SU-DHL-6 (cell line): Measurements from ENCODE around the gene SMIM26.
A peak's percentile ranks its signal among the peaks of the same experiment; 100 is the strongest.

Experiments used
- H2AFZ ChIP-seq: fragments of 200-600 bp; sonication (generic); 2 replicates; pipeline ENCODE4 v1.6.1; 2014; ENCODE audit warnings: low read depth, mild to moderate bottlenecking, moderate library complexity, mixed read lengths, antibody characterized with exemption, low read length; ENCODE audit not compliant: severe bottlenecking
- H3F3A ChIP-seq: fragments of 200-600 bp; shearing (Covaris generic); 2 replicates; pipeline ENCODE4 v1.6.0; 2016; ENCODE audit warnings: antibody characterized with exemption, mild to moderate bottlenecking; ENCODE audit not compliant: insufficient read depth
- H3K27ac ChIP-seq: fragments of 200-600 bp; sonication (generic); 2 replicates; pipeline ENCODE4 v1.5.1; 2016; ENCODE audit warnings: low read depth, mild to moderate bottlenecking, low read length, moderate library complexity, mixed read lengths
- H3K27me3 ChIP-seq: fragments of 200-600 bp; sonication (generic), shearing (Covaris generic); 2 replicates; pipeline ENCODE4 v1.6.0; 2014; ENCODE audit warnings: mild to moderate bottlenecking, low read length
- H3K36me3 ChIP-seq: fragments of 200-600 bp; sonication (generic); 2 replicates; pipeline ENCODE4 v1.6.1; 2014; ENCODE audit warnings: mild to moderate bottlenecking, low read length, mixed read lengths
- H3K4me2 ChIP-seq: fragments of 300-600, 200-600 bp; shearing (Covaris generic), sonication (generic); 2 replicates; pipeline ENCODE4 v1.6.0; 2014; ENCODE audit warnings: low read length, low read depth, mild to moderate bottlenecking; ENCODE audit not compliant: poor library complexity, severe bottlenecking
- H3K4me3 ChIP-seq: fragments of 200-600 bp; sonication (generic); 2 replicates; pipeline ENCODE4 v1.5.1; 2014; ENCODE audit warnings: antibody characterized with exemption, low read length, mild to moderate bottlenecking, mixed read lengths; ENCODE audit not compliant: insufficient read depth, poor library complexity, severe bottlenecking
- H3K79me2 ChIP-seq: fragments of 200-600 bp; sonication (generic); 2 replicates; pipeline ENCODE4 v1.6.1; 2014; ENCODE audit warnings: mild to moderate bottlenecking, low read length, moderate library complexity; ENCODE audit not compliant: insufficient read depth
- H3K9ac ChIP-seq: fragments of 200-600 bp; sonication (generic); 2 replicates; pipeline ENCODE4 v1.7.0; 2014; ENCODE audit warnings: mild to moderate bottlenecking, low read length
- H3K9me2 ChIP-seq: fragments of 200-600 bp; sonication (generic); replicated peaks from 2 replicates; pipeline ENCODE4 v1.6.1; 2014; ENCODE audit warnings: low read length; ENCODE audit not compliant: insufficient read depth
- H3K9me3 ChIP-seq: fragments of 200-600 bp; sonication (generic); 2 replicates; pipeline ENCODE4 v1.6.1; 2014; ENCODE audit warnings: low read length, mixed read lengths; ENCODE audit not compliant: insufficient read depth
- H4K20me1 ChIP-seq: fragments of 200-600 bp; sonication (generic); 2 replicates; pipeline ENCODE4 v1.6.1; 2014; ENCODE audit warnings: low read depth, mild to moderate bottlenecking, antibody characterized with exemption, low read length, moderate library complexity, mixed read lengths
- CTCF ChIP-seq: fragments of 200-600 bp; sonication (generic); IDR thresholded peaks from one replicate; pipeline ENCODE4 v1.5.1; 2017; ENCODE audit warnings: antibody characterized with exemption, mild to moderate bottlenecking, low read length, moderate library complexity; ENCODE audit not compliant: insufficient read depth, poor library complexity, severe bottlenecking
- EZH2phosphoT487 ChIP-seq: fragments of 200-600 bp; sonication (generic), shearing (Covaris generic); conservative IDR thresholded peaks from 2 replicates; pipeline ENCODE4 v1.6.1; 2018; ENCODE audit warnings: mild to moderate bottlenecking, antibody characterized with exemption, low read length, moderate library complexity, mixed read lengths

Gene SMIM26

GRCh38 chr20:18548465-18548864 lies 18.8 kb upstream of the SMIM26 start:
- H3K9me3 ChIP-seq = no peaks in the 10 kb centered on the region
- no peak for TF ChIP-seq EZH2phosphoT487
- TF ChIP-seq CTCF = no peak
- peaks cover 21% of the 10 kb centered on the region; the same call in 1 of the 2 replicates for H3K36me3 ChIP-seq
- no peak overlapping the region for H3K4me3 ChIP-seq
- no peaks in the 10 kb centered on the region for H3K27me3 ChIP-seq
- H3K9ac ChIP-seq = no peak overlapping the region
- no peak overlapping the region for H3K4me2 ChIP-seq
- no peaks in the 10 kb centered on the region for H3K9me2 ChIP-seq
- H4K20me1 ChIP-seq = no peaks in the 10 kb centered on the region
- no peak overlapping the region for H3K27ac ChIP-seq
- no peak overlapping the region for H2AFZ ChIP-seq
- H3F3A ChIP-seq = no peaks in the 10 kb centered on the region
- no peaks in the 10 kb centered on the region for H3K79me2 ChIP-seq

- no peak overlapping the region for H3K9ac ChIP-seq
- no peak overlapping the region for H3K4me2 ChIP-seq
- H3K27ac ChIP-seq = no peak overlapping the region
- H3K4me3 ChIP-seq = no peak overlapping the region
- H4K20me1 ChIP-seq = no peaks in the 10 kb centered on the region
- no peaks in the 10 kb centered on the region for H3K79me2 ChIP-seq
- peaks cover 27% of the 10 kb centered on the region; the same call in 1 of the 2 replicates for H3K36me3 ChIP-seq
- H3K9me2 ChIP-seq = no peaks in the 10 kb centered on the region
- no peak overlapping the region for H2AFZ ChIP-seq
- TF ChIP-seq CTCF (no peak), EZH2phosphoT487 (no peak)
- no peaks in the 10 kb centered on the region for H3K9me3 ChIP-seq
- H3K27me3 ChIP-seq = no peaks in the 10 kb centered on the region
- no peaks in the 10 kb centered on the region for H3F3A ChIP-seq
Observed at GRCh38 chr20:18553746-18554145, 13.5 kb upstream of the SMIM26 start.

GRCh38 chr20:18567739-18568091 lies 483 bp downstream of the SMIM26 start:
- Histone ChIP-seq H3K4me3 (peak overlapping the region; percentile 68), H4K20me1 (no peaks in the 10 kb centered on the region), H3F3A (peaks cover 13% of the 10 kb centered on the region), H3K9me3 (no peaks in the 10 kb centered on the region), H3K27ac (peak overlapping the region; percentile 12; the same call in 1 of the 2 replicates), H3K4me2 (peak overlapping the region; percentile 100), H3K9ac (peak overlapping the region; percentile 72), H3K27me3 (no peaks in the 10 kb centered on the region), H3K79me2 (peaks cover 18% of the 10 kb centered on the region), H2AFZ (peak overlapping the region; percentile 46), H3K9me2 (no peaks in the 10 kb centered on the region), H3K36me3 (no peaks in the 10 kb centered on the region)
- TF ChIP-seq CTCF (no peak), EZH2phosphoT487 (no peak)
